Lower leg skin (tissue), 3 donors: ENCODE results near the gene FBXO22.
"Not testable (repeated sequence)": the region's sequence is repeated elsewhere in the genome, so short reads cannot be mapped to it uniquely, and the experiment has no call there.

Experiments used
- CTCF ChIP-seq, 3 donors: fragments of 450-650 bp; IDR thresholded peaks; one replicate each; pipeline ENCODE4 v1.5.1; 2016; ENCODE audit warnings: antibody characterized with exemption in 3 of 3, mild to moderate bottlenecking in 3 of 3, moderate library complexity in 2 of 3
- POLR2A ChIP-seq, 2 donors: fragments of 450-650 bp; IDR thresholded peaks; one replicate each; pipeline ENCODE4 v1.6.1; 2016 to 2017; ENCODE audit warnings: antibody characterized with exemption in 2 of 2, mild to moderate bottlenecking in 1 of 2, moderate library complexity in 1 of 2

- not testable (repeated sequence) for TF ChIP-seq POLR2A, CTCF (IDR thresholded peaks at IDR 0.05)
These were observed 32.1 kb upstream of the FBXO22 start for GRCh38 chr15:75871589-75871988.
